Neural cell (in vitro differentiated cells): ENCODE measurements around the gene TNC. TPM values are rescaled to one million over a fixed set of nuclear protein-coding genes. Genes with fewer than 3 reads are reported as not detected.

Experiments
- H2AFZ ChIP-seq: fragments of 200-600, 300-800 bp; sonication (generic), shearing (Covaris generic); 2 replicates; pipeline ENCODE4 v1.6.0; 2014; ENCODE audit warnings: low read depth, mild to moderate bottlenecking, antibody characterized with exemption, low read length, moderate library complexity
- H3F3A ChIP-seq: fragments of 200-600 bp; shearing (Covaris generic); 2 replicates; pipeline ENCODE4 v1.6.1; 2016; ENCODE audit warnings: mild to moderate bottlenecking, moderate library complexity, mixed read lengths, antibody characterized with exemption, low read length; ENCODE audit not compliant: insufficient read depth, poor library complexity, severe bottlenecking
- H3K27ac ChIP-seq: fragments of 200-600, 300-800 bp; sonication (generic), shearing (Covaris generic); 2 replicates; pipeline ENCODE4 v1.5.1; 2014; ENCODE audit warnings: mild to moderate bottlenecking, low read length, moderate library complexity
- H3K27me3 ChIP-seq: fragments of 300-800, 200-600 bp; sonication (generic), shearing (Covaris generic); 2 replicates; pipeline ENCODE4 v1.6.0; 2014; ENCODE audit warnings: mild to moderate bottlenecking, low read depth, low read length, moderate library complexity; ENCODE audit not compliant: insufficient read depth
- H3K36me3 ChIP-seq: fragments of 300-800, 200-600 bp; sonication (generic), shearing (Covaris generic); 2 replicates; pipeline ENCODE4 v1.5.1; 2014; ENCODE audit warnings: mild to moderate bottlenecking, antibody characterized with exemption, low read length, moderate library complexity; ENCODE audit not compliant: insufficient read depth
- H3K4me2 ChIP-seq: fragments of 300-800, 200-600 bp; sonication (generic), shearing (Covaris generic); 2 replicates; pipeline ENCODE4 v1.6.0; 2014; ENCODE audit warnings: mild to moderate bottlenecking, low read length
- H3K4me3 ChIP-seq: fragments of 300-800, 200-600 bp; sonication (generic), shearing (Covaris generic); 2 replicates; pipeline ENCODE4 v1.5.1; 2014; ENCODE audit warnings: mild to moderate bottlenecking, low read length, moderate library complexity
- H3K79me2 ChIP-seq: fragments of 200-600 bp; shearing (Covaris generic); replicated peaks from 2 replicates; pipeline ENCODE4 v1.6.0; 2014; ENCODE audit warnings: mild to moderate bottlenecking, low read length, moderate library complexity; ENCODE audit not compliant: insufficient read depth
- H3K9ac ChIP-seq: fragments of 300-800, 200-600 bp; sonication (generic), shearing (Covaris generic); 2 replicates; pipeline ENCODE4 v1.6.1; 2016; ENCODE audit warnings: mild to moderate bottlenecking, low read length, mixed read lengths
- H3K9me2 ChIP-seq: fragments of 200-600 bp; shearing (Covaris generic); 2 replicates; pipeline ENCODE4 v1.6.1; 2016; ENCODE audit warnings: mild to moderate bottlenecking, low read length, mixed read lengths; ENCODE audit not compliant: insufficient read depth
- H3K9me3 ChIP-seq: fragments of 200-600, 300-800 bp; sonication (generic), shearing (Covaris generic); 2 replicates; pipeline ENCODE4 v1.6.1; 2016; ENCODE audit warnings: mild to moderate bottlenecking, mixed run types, low read length, moderate library complexity, mixed read lengths
- H4K20me1 ChIP-seq: fragments of 200-600 bp; shearing (Covaris generic); 2 replicates; pipeline ENCODE4 v1.6.1; 2016; ENCODE audit warnings: mild to moderate bottlenecking, mixed run types; ENCODE audit not compliant: insufficient read depth
- CTCF ChIP-seq: fragments of 450-650 bp; IDR thresholded peaks from 2 replicates; pipeline ENCODE4 v1.5.1; 2014; ENCODE audit warnings: antibody characterized with exemption, mild to moderate bottlenecking, moderate library complexity; ENCODE audit not compliant: poor library complexity, severe bottlenecking
- EP300 ChIP-seq: fragments of 450-650 bp; conservative IDR thresholded peaks from 2 replicates; pipeline ENCODE4 v1.6.1; 2014; ENCODE audit warnings: antibody characterized with exemption, mild to moderate bottlenecking, moderate library complexity; ENCODE audit not compliant: poor library complexity, severe bottlenecking
- EZH2 ChIP-seq: fragments of 200-600, 300-800 bp; shearing (Covaris generic), sonication (generic); IDR thresholded peaks from 2 replicates; pipeline ENCODE4 v1.6.1; 2014; ENCODE audit warnings: antibody characterized with exemption, low read length, borderline replicate concordance, mild to moderate bottlenecking; ENCODE audit not compliant: insufficient read depth, poor library complexity, severe bottlenecking
- MXI1 ChIP-seq: fragments of 450-650 bp; conservative IDR thresholded peaks from 2 replicates; pipeline ENCODE4 v1.6.1; 2014; ENCODE audit warnings: antibody characterized with exemption, mild to moderate bottlenecking; ENCODE audit not compliant: poor library complexity, severe bottlenecking
- POLR2AphosphoS5 ChIP-seq: IDR thresholded peaks from 2 replicates; pipeline ENCODE4 v1.6.1; 2012
- RAD21 ChIP-seq: fragments of 450-650 bp; conservative IDR thresholded peaks from 2 replicates; pipeline ENCODE4 v1.6.1; 2014; ENCODE audit warnings: antibody characterized with exemption, mild to moderate bottlenecking, moderate library complexity
- SMC3 ChIP-seq: fragments of 450-650 bp; conservative IDR thresholded peaks from 2 replicates; pipeline ENCODE4 v1.6.1; 2014; ENCODE audit warnings: antibody characterized with exemption, mild to moderate bottlenecking, moderate library complexity; ENCODE audit not compliant: poor library complexity
- TAF1 ChIP-seq: IDR thresholded peaks from 2 replicates; pipeline ENCODE4 v1.6.1; 2012; ENCODE audit warnings: low read depth
- polyA plus RNA-seq: library from polyadenylated mRNA; depleted of rRNA; stranded (reverse); fragments of >200 nt; gene quantifications from 2 replicates; pipeline ENCODE4 v1.2.3, GENCODE V29; 2014
- TF ChIP-seq, protein P1 (sequence below): IDR thresholded peaks from 2 replicates; pipeline ENCODE4 v1.6.1; 2012; ENCODE audit warnings: borderline replicate concordance

TNC gene
- polyA plus RNA-seq, 1 donor from 2014 or later = 2.1 TPM

DNA sequence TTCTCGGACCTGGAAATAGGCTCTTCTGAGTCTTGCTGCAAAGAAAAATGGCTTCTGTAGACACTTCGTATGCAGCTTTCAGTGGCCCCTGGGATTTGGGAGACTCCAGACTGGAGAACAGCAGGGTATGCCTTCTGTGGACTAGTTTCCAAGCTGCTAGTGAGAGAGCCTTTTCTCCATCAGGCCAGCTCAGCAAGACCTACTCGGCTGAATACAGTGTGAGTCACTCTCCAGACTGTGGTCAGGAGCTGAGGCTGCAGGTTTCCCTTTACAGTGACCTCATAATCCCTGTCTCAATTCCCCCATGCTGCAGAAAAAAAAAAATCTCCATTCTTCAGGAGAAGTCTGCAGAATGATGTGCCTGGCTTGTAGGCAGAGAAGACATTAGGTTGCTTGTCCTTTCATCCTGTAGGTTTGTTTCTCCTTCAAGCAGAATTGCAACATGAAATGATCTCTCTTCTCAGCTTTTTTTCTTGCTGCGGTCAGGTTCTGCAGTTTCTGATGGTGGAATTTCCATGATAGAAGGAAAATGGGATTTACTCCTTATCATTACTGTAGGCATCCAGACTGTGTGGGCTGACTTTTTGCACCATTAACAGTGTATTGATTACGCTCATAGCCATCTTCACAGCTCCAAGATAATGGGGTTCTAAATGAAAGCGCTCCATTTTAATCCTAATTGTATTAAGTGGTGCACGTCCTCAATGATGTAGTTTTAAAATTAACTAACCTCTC is 109.3 kb downstream of the TNC start:
- Histone ChIP-seq H3K9me3 (no peaks in the 10 kb centered on the region), H3K27ac (no peak overlapping the region), H3K4me2 (no peak overlapping the region), H3K27me3 (no peaks in the 10 kb centered on the region), H4K20me1 (no peaks in the 10 kb centered on the region), H3F3A (no peaks in the 10 kb centered on the region), H3K79me2 (no peaks in the 10 kb centered on the region), H3K36me3 (no peaks in the 10 kb centered on the region), H2AFZ (no peak overlapping the region), H3K4me3 (no peak overlapping the region), H3K9ac (no peak overlapping the region), H3K9me2 (no peaks in the 10 kb centered on the region)
- TF ChIP-seq EZH2 = no peak
- no peak for TF ChIP-seq RAD21
- TF ChIP-seq, protein P1, sequence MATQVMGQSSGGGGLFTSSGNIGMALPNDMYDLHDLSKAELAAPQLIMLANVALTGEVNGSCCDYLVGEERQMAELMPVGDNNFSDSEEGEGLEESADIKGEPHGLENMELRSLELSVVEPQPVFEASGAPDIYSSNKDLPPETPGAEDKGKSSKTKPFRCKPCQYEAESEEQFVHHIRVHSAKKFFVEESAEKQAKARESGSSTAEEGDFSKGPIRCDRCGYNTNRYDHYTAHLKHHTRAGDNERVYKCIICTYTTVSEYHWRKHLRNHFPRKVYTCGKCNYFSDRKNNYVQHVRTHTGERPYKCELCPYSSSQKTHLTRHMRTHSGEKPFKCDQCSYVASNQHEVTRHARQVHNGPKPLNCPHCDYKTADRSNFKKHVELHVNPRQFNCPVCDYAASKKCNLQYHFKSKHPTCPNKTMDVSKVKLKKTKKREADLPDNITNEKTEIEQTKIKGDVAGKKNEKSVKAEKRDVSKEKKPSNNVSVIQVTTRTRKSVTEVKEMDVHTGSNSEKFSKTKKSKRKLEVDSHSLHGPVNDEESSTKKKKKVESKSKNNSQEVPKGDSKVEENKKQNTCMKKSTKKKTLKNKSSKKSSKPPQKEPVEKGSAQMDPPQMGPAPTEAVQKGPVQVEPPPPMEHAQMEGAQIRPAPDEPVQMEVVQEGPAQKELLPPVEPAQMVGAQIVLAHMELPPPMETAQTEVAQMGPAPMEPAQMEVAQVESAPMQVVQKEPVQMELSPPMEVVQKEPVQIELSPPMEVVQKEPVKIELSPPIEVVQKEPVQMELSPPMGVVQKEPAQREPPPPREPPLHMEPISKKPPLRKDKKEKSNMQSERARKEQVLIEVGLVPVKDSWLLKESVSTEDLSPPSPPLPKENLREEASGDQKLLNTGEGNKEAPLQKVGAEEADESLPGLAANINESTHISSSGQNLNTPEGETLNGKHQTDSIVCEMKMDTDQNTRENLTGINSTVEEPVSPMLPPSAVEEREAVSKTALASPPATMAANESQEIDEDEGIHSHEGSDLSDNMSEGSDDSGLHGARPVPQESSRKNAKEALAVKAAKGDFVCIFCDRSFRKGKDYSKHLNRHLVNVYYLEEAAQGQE = no peak
- no peak for TF ChIP-seq CTCF
- no peak for TF ChIP-seq TAF1
- TF ChIP-seq MXI1 = no peak
- no peak for TF ChIP-seq POLR2AphosphoS5
- TF ChIP-seq EP300 = no peak
- no peak for TF ChIP-seq SMC3

DNA sequence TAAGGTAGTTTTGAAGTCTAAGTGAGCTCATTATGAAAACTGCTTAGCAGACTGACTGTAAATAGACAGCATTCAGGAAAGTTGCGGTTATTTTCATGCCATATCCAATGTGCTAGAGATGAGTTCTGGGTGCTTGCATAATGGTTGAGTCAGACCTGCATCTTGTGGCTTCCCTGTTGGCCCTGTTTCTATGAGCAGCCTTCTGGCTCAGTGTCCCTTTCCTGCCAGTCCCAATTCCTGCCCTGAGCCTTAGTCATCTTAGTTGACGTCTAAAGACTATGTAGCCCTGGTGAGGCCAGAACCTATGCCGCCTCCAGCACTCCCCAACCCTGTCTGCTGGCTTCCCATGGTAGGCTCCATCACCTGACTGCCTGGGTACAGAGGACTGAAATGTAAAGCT is 111.3 kb downstream of the TNC start:
- H3K36me3 ChIP-seq = no peaks in the 10 kb centered on the region
- H3K4me2 ChIP-seq = no peak overlapping the region
- no peaks in the 10 kb centered on the region for H3K79me2 ChIP-seq
- no peak overlapping the region for H3K27ac ChIP-seq
- H3K4me3 ChIP-seq = no peak overlapping the region
- no peak overlapping the region for H3K9ac ChIP-seq
- no peak overlapping the region for H2AFZ ChIP-seq
- no peaks in the 10 kb centered on the region for H3F3A ChIP-seq
- no peaks in the 10 kb centered on the region for H3K9me3 ChIP-seq
- H4K20me1 ChIP-seq = no peaks in the 10 kb centered on the region
- no peaks in the 10 kb centered on the region for H3K27me3 ChIP-seq
- no peaks in the 10 kb centered on the region for H3K9me2 ChIP-seq
- TF ChIP-seq SMC3 (no peak), CTCF (no peak), POLR2AphosphoS5 (no peak), EP300 (no peak), EZH2 (no peak), RAD21 (no peak), MXI1 (no peak), TAF1 (no peak)
- TF ChIP-seq, protein P1 = no peak
